ENCODE results near the gene PRELID1. TPM values are rescaled to one million over a fixed set of nuclear protein-coding genes. Genes with fewer than 3 reads are reported as not detected.

PRELID1 gene
- 23.2 and 24.5 TPM in 2 replicates for total RNA-seq (2013; cell fraction: nucleolus; rRNA removed)
- total RNA-seq (2014; rRNA removed) = 190 and 251 TPM in 2 replicates
- 221 and 242 TPM in 2 replicates for total RNA-seq (2014; rRNA removed; fragmentation: Illumina TruSeq; extraction: Trizol)
- 259 and 261 TPM in 2 replicates for total RNA-seq (2021)
- polyA plus RNA-seq (2011; ENCODE audit: low read depth) = 42.5 TPM
- polyA plus RNA-seq (2011; rRNA removed) = 171 and 256 TPM in 2 replicates
- 352 and 401 TPM in 2 replicates for polyA plus RNA-seq (2011; cell fraction: cytosol; rRNA removed)
- polyA plus RNA-seq (2011; cell fraction: nucleus; rRNA removed) = 123 and 139 TPM in 2 replicates
- 120 and 141 TPM in 2 replicates for polyA plus RNA-seq (2012)
- polyA plus RNA-seq (2014; fragmentation: Illumina TruSeq; extraction: Trizol) = 157 and 248 TPM in 2 replicates
- polyA plus RNA-seq (2014; fragmentation: Nextera tagmentation; extraction: Ambion mirVana) = 100 to 1,000 TPM in 1 of 2 experiments, 10 to 100 TPM in 1; 30.9 to 106 TPM
- polyA plus RNA-seq (2014; rRNA removed) = 414 and 449 TPM in 2 replicates
- 100 to 1,000 TPM; 529 to 584 TPM for polyA plus RNA-seq (2016; fragmentation: Nextera tagmentation; extraction: Ambion mirVana)
- 114 and 144 TPM in 2 replicates for polyA minus RNA-seq (2011; rRNA and poly(A)+ RNA removed)
- 60.1 and 62.4 TPM in 2 replicates for polyA minus RNA-seq (2011; cell fraction: cytosol; rRNA and poly(A)+ RNA removed)
- polyA minus RNA-seq (2011; cell fraction: nucleus; rRNA and poly(A)+ RNA removed) = 28.7 and 43.0 TPM in 2 replicates
- percentile 93 among the genes with signal in this experiment for Bru-seq, nascent RNA
- BruChase-seq, experiment 1, labeled RNA remaining after a 6-hour chase = percentile 96 among the genes with signal in this experiment
- BruChase-seq, experiment 2, labeled RNA remaining after a 2-hour chase = percentile 91 among the genes with signal in this experiment
- long read RNA-seq, experiment 1, transcript PRELID1-201 (5 exons, 1,261 nt) = major isoform, 296 of 309 reads
- long read RNA-seq, experiment 1, partial matches to known transcripts = 1 of 309 reads
- long read RNA-seq, experiment 1, other reads (novel, unspliced or antisense) = 8 of 309 reads
- long read RNA-seq, experiment 2, transcript PRELID1-201 (5 exons, 1,261 nt) = major isoform, 89 of 108 reads
- long read RNA-seq, experiment 2, partial matches to known transcripts = 15 of 108 reads
- long read RNA-seq, experiment 2, other reads (novel, unspliced or antisense) = 3 of 108 reads

DNA sequence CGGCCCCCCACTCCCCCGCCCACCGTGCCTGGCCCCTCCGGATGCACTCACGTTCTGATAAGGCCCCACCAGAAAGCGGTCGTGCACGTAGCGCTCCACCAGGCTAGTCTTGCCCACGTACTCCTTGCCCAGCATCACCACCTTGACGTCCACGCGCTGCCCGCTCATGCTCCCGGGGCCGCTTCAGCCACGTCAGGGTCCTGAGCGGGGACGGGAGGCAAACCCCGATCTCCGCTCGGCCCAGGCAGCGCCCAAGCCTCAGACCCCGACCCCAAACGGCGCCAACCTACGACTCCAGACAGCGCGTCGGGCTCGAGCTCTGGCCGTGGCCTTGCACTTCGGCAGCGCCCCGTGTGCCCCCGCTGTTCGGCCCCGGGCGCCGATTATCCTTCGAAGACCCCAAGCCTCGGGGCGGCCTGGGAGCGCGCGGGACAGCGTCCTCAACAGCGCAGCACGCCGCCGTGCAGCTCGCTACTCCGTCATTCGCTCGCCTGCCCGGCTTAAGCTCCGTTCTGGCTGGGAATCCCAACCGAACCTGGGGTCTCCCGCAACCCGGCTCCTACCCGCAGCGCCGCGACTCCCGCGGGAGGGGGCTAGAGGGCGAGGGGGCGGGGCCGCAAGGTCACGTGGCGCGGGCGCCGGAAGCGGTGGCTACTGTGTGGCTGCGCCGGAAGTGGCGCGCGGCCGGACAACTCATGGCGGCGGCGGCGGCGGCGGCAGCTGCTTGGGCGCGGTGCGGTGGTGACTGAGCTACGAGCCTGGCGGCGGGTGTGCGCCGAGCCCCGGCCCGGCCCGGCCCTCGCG is at the start of gene PRELID1, which contains the start of gene RAB24:
TSS of gene PRELID1 (plus strand) at position 679 of the 804 bp plus-strand sequence. CDS start 187 bp downstream, outside the sequence.
TSS of gene RAB24 (minus strand) at position 599 of the 804 bp plus-strand sequence. CDS start at position 168, 431 bp downstream.
- H3K4me1 ChIP-seq (ENCODE audit: control insufficient read depth, insufficient read depth, low read length) = peaks cover 42% of the 10 kb centered on the region
- TF ChIP-seq, protein P1, sequence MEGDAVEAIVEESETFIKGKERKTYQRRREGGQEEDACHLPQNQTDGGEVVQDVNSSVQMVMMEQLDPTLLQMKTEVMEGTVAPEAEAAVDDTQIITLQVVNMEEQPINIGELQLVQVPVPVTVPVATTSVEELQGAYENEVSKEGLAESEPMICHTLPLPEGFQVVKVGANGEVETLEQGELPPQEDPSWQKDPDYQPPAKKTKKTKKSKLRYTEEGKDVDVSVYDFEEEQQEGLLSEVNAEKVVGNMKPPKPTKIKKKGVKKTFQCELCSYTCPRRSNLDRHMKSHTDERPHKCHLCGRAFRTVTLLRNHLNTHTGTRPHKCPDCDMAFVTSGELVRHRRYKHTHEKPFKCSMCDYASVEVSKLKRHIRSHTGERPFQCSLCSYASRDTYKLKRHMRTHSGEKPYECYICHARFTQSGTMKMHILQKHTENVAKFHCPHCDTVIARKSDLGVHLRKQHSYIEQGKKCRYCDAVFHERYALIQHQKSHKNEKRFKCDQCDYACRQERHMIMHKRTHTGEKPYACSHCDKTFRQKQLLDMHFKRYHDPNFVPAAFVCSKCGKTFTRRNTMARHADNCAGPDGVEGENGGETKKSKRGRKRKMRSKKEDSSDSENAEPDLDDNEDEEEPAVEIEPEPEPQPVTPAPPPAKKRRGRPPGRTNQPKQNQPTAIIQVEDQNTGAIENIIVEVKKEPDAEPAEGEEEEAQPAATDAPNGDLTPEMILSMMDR (IDR thresholded peaks at IDR 0.05 in 2 of 3, conservative IDR thresholded peaks at IDR 0.05 in 1 of 3; ENCODE audit: control insufficient read depth in 2 of 3, extremely low read depth in 1 of 3, insufficient read depth in 1 of 3, low read depth in 3 of 3, low read length in 3 of 3) = peak; percentile 23 to 52 (median 34); a peak in 4 of 6 replicates
- TF ChIP-seq GABPA (IDR thresholded peaks at IDR 0.05; ENCODE audit: low read depth) = peak; percentile 81; the same call in 1 of the 2 replicates
- no peak for TF ChIP-seq TCF3 (IDR thresholded peaks at IDR 0.05; ENCODE audit: borderline replicate concordance, insufficient read depth, low read depth, low read length)
- no peak for TF ChIP-seq WRNIP1 (IDR thresholded peaks at IDR 0.05; ENCODE audit: borderline replicate concordance, low read depth, low read length)
- TF ChIP-seq PBX3 (IDR thresholded peaks at IDR 0.05; ENCODE audit: insufficient replicate concordance, low read depth, low read length) = no peak
- no peak for TF ChIP-seq JUNB (IDR thresholded peaks at IDR 0.05)
- TF ChIP-seq RBBP5 (conservative IDR thresholded peaks at IDR 0.05) = no peak
- no peak for TF ChIP-seq NFYB (IDR thresholded peaks at IDR 0.05; ENCODE audit: insufficient read depth, low read depth, low read length)
- no peak for TF ChIP-seq RCOR1 (conservative IDR thresholded peaks at IDR 0.05; ENCODE audit: low read depth, low read length)
- TF ChIP-seq MXI1 (IDR thresholded peaks at IDR 0.05; ENCODE audit: low read depth, low read length) = 0 out of 2 replicates have a peak, but pooled peaks have one; percentile 23
- peak; percentile 78 for TF ChIP-seq DPF2 (IDR thresholded peaks at IDR 0.05)
- TF ChIP-seq ZNF384 (IDR thresholded peaks at IDR 0.05; ENCODE audit: borderline replicate concordance, low read depth, low read length) = no peak
- TF ChIP-seq SIX5 (IDR thresholded peaks at IDR 0.05; ENCODE audit: low read depth, low read length, severe bottlenecking) = no peak
- no peak for TF ChIP-seq MTA3 (IDR thresholded peaks at IDR 0.05; ENCODE audit: borderline replicate concordance, low read length)

More for the DNA sequence above, at the start of gene PRELID1, which contains the start of gene RAB24:
- peak within 1 kb of the TSS; percentile 94 for H3K4me2 ChIP-seq (ENCODE audit: control insufficient read depth, insufficient read depth)
- RAD21 ChIA-PET (ENCODE audit: unreplicated experiment) = interaction anchor here (0.6 to 2.3 kb wide), 3 partner anchors 10 to 201 kb away, joined by 3 to 9 read pairs (median 3); no protein-coding TSS in a partner anchor
- H4K20me1 ChIP-seq (ENCODE audit: control insufficient read depth, insufficient read depth) = no peaks in the 10 kb centered on the region
- POLR2A ChIA-PET = interaction anchor here (1.2 to 1.8 kb wide), 3 partner anchors 9 to 811 kb away, joined by 3 to 4 read pairs (median 4); no protein-coding TSS in a partner anchor
- H3K4me3 ChIP-seq = peak within 1 kb of the TSS; percentile 75
- 2% methylated on average over 61 of the region's 100 CpGs for WGBS (ENCODE audit: insufficient coverage, insufficient replicate concordance, low lambda C conversion rate, missing lambda C conversion rate)
- peak within 1 kb of the TSS; percentile 90 for H3K27ac ChIP-seq (ENCODE audit: control insufficient read depth, insufficient read depth)
- ATAC-seq (peak; percentile 71), FAIRE-seq (no peak), DNase-seq (ENCODE audit: low read depth, low spot score) (no peak)
- H3K36me3 ChIP-seq (ENCODE audit: control insufficient read depth in 2 of 2, insufficient read depth in 2 of 2, low read length in 1 of 2) = peaks cover 5 to 20% of the 10 kb centered on the region in 2 experiments
- intact Hi-C loops (cut with micrococcal nuclease; ENCODE audit: unreplicated experiment) (loop anchor here (5.0 to 10.0 kb wide), 3 partner anchors 166 to 291 kb away; partner anchors contain the start of gene TMED9), in situ Hi-C loops (cut with MboI) (no loop called here)
- CTCF ChIA-PET = interaction anchor here (1.9 to 3.6 kb wide), 2 partner anchors 86 to 189 kb away, joined by 6 to 35 read pairs; no protein-coding TSS in a partner anchor
- SMC1A ChIA-PET (ENCODE audit: uncharacterized antibody, unreplicated experiment) = interaction anchor here (1.0 kb wide), 1 partner anchor 150 kb away, joined by 3 read pairs; no protein-coding TSS in a partner anchor
- peaks cover 48% of the 10 kb centered on the region for H3K79me2 ChIP-seq (ENCODE audit: control insufficient read depth, insufficient read depth, low read length)
- peak within 1 kb of the TSS; percentile 72 for H3K9ac ChIP-seq (ENCODE audit: control insufficient read depth, insufficient read depth, low read length)
- no peaks in the 10 kb centered on the region for H3K27me3 ChIP-seq (replicated peaks in 1 of 2; ENCODE audit: control insufficient read depth in 2 of 2, insufficient read depth in 2 of 2, low read length in 1 of 2)
- H3K9me3 ChIP-seq (replicated peaks; ENCODE audit: control insufficient read depth, insufficient read depth, low read length) = no peaks in the 10 kb centered on the region
- BruUV-seq (replicated peaks) = TSS peak; percentile 84
- H2AFZ ChIP-seq (ENCODE audit: control insufficient read depth, low read depth, low read length) = peak within 1 kb of the TSS; percentile 91
